Measurements from ENCODE around the gene PFDN6. TPM values are rescaled to one million over a fixed set of nuclear protein-coding genes. Genes with fewer than 3 reads are reported as not detected.
"Not testable (repeated sequence)": the region's sequence is repeated elsewhere in the genome, so short reads cannot be mapped to it uniquely, and the experiment has no call there.

Gene PFDN6
- total RNA-seq, 1 donor from 2014 or later = 69.7 TPM

- Mint-ChIP-seq H3K4me1 (ENCODE audit: low read depth, unreplicated experiment) (peaks cover 26% of the 10 kb centered on the region), H3K4me3 (ENCODE audit: unreplicated experiment) (peak within 1 kb of the TSS; percentile 98), H3K27me3 (ENCODE audit: unreplicated experiment) (peaks cover 11% of the 10 kb centered on the region), H3K9me3 (ENCODE audit: unreplicated experiment) (peaks cover 4% of the 10 kb centered on the region), H3K36me3 (ENCODE audit: unreplicated experiment) (no peaks in the 10 kb centered on the region), H3K27ac (ENCODE audit: unreplicated experiment) (peak within 1 kb of the TSS; percentile 100)
- TF ChIP-seq CTCF (IDR thresholded peaks at IDR 0.05; ENCODE audit: partially characterized antibody, unreplicated experiment) = no peak
- DNase-seq = peak; percentile 88
Measured at GRCh38 chr6:33271468-33272274, 17.7 kb upstream of the PFDN6 start, which contains the start of the genes RPS18 and VPS52. Gene RPS18, plus strand, starts transcription at chr6:33272075. Its CDS starts 45 bp downstream, at chr6:33272120. Gene VPS52, minus strand, starts transcription at chr6:33271876. Its CDS starts 201 bp downstream, at chr6:33271675.

- H3K4me3 Mint-ChIP-seq (ENCODE audit: unreplicated experiment) = peak overlapping the region; percentile 98
- no peaks in the 10 kb centered on the region for H3K36me3 Mint-ChIP-seq (ENCODE audit: unreplicated experiment)
- H3K27ac Mint-ChIP-seq (ENCODE audit: unreplicated experiment) = peak overlapping the region; percentile 100
- H3K9me3 Mint-ChIP-seq (ENCODE audit: unreplicated experiment) = peaks cover 4% of the 10 kb centered on the region
- no peak for DNase-seq
- H3K4me1 Mint-ChIP-seq (ENCODE audit: low read depth, unreplicated experiment) = peaks cover 26% of the 10 kb centered on the region
- peaks cover 14% of the 10 kb centered on the region for H3K27me3 Mint-ChIP-seq (ENCODE audit: unreplicated experiment)
- TF ChIP-seq CTCF (IDR thresholded peaks at IDR 0.05; ENCODE audit: partially characterized antibody, unreplicated experiment) = no peak
Measured at GRCh38 chr6:33272275-33273128, 16.9 kb upstream of the PFDN6 start.

DNA sequence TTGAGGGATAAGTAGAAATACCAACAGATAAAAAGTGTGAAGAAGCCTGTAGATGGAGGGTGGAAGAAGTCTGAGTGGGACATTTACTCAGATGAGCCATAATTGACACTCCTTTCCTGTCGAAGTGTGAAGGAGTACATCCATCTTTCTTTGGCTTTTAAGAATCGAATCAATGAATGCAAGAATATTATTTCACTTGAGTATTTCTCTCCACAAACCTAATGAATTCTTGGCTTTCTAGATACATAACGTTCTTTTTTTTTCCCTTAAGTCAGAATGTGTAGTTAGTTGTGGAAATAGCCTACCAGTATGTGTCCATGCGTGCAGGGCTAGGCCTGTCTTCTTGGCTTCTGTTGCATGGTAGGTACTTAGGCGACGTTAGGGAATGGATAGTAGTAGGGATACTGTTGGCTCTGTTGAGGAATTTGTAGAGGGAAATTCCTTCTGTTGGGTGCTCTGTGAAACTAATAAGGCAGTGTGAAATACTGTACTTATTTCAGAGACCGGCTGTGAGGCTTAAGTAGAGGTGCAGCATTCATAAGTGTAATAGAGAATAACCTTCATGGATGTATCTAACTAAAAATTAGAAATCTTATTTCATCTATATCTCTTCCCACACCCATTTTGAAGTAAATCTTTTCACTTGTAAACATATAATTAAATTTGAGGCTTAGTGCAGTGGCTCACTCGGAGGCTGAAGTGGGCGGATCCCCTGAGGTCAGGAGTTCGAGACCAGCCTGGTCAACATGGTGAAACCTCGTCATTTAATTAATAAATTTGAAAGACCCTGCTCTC is 16.1 kb upstream of the PFDN6 start:
- Mint-ChIP-seq H3K36me3 (ENCODE audit: unreplicated experiment) (no peaks in the 10 kb centered on the region), H3K4me3 (ENCODE audit: unreplicated experiment) (peak overlapping the region; percentile 98), H3K4me1 (ENCODE audit: low read depth, unreplicated experiment) (peaks cover 28% of the 10 kb centered on the region), H3K27me3 (ENCODE audit: unreplicated experiment) (peaks cover 12% of the 10 kb centered on the region), H3K27ac (ENCODE audit: unreplicated experiment) (peak overlapping the region; percentile 59), H3K9me3 (ENCODE audit: unreplicated experiment) (peaks cover 4% of the 10 kb centered on the region)
- DNase-seq = no peak
- TF ChIP-seq CTCF (IDR thresholded peaks at IDR 0.05; ENCODE audit: partially characterized antibody, unreplicated experiment) = no peak

GRCh38 chr6:33273924-33274902 is 15.2 kb upstream of the PFDN6 start:
- H3K4me3 Mint-ChIP-seq (ENCODE audit: unreplicated experiment) = peak overlapping the region; percentile 98
- H3K9me3 Mint-ChIP-seq (ENCODE audit: unreplicated experiment) = peaks cover 4% of the 10 kb centered on the region
- H3K36me3 Mint-ChIP-seq (ENCODE audit: unreplicated experiment) = no peaks in the 10 kb centered on the region
- peak overlapping the region; percentile 9 for H3K27ac Mint-ChIP-seq (ENCODE audit: unreplicated experiment)
- peaks cover 12% of the 10 kb centered on the region for H3K27me3 Mint-ChIP-seq (ENCODE audit: unreplicated experiment)
- TF ChIP-seq CTCF (IDR thresholded peaks at IDR 0.05; ENCODE audit: partially characterized antibody, unreplicated experiment) = no peak
- peaks cover 35% of the 10 kb centered on the region for H3K4me1 Mint-ChIP-seq (ENCODE audit: low read depth, unreplicated experiment)
- no peak for DNase-seq

- Mint-ChIP-seq H3K27me3 (ENCODE audit: unreplicated experiment) (peaks cover 12% of the 10 kb centered on the region), H3K4me3 (ENCODE audit: unreplicated experiment) (peak overlapping the region; percentile 90), H3K4me1 (ENCODE audit: low read depth, unreplicated experiment) (peaks cover 40% of the 10 kb centered on the region), H3K27ac (ENCODE audit: unreplicated experiment) (peak overlapping the region; percentile 88)
- H3K9me3 Mint-ChIP-seq (ENCODE audit: unreplicated experiment); DNase-seq; H3K36me3 Mint-ChIP-seq (ENCODE audit: unreplicated experiment): not testable (repeated sequence)
Measured at GRCh38 chr6:33275795-33276580, 13.4 kb upstream of the PFDN6 start.
